Stimulated activated CD4-positive, alpha-beta T cell treated with anti-CD3 and anti-CD28 coated beads, Interleukin-1b, Interleukin-23, amount 100 ng/mL, for 24 hours (primary cell): Measurements from ENCODE around the gene C2CD3.

Experiments used
- DNase-seq, 4 experiments: peaks; one replicate each; pipeline ENCODE4 v3.0.0-alpha.2; 2020; ENCODE audit warnings: low read depth in 4 of 4, low spot score in 1 of 4

C2CD3 gene

DNA sequence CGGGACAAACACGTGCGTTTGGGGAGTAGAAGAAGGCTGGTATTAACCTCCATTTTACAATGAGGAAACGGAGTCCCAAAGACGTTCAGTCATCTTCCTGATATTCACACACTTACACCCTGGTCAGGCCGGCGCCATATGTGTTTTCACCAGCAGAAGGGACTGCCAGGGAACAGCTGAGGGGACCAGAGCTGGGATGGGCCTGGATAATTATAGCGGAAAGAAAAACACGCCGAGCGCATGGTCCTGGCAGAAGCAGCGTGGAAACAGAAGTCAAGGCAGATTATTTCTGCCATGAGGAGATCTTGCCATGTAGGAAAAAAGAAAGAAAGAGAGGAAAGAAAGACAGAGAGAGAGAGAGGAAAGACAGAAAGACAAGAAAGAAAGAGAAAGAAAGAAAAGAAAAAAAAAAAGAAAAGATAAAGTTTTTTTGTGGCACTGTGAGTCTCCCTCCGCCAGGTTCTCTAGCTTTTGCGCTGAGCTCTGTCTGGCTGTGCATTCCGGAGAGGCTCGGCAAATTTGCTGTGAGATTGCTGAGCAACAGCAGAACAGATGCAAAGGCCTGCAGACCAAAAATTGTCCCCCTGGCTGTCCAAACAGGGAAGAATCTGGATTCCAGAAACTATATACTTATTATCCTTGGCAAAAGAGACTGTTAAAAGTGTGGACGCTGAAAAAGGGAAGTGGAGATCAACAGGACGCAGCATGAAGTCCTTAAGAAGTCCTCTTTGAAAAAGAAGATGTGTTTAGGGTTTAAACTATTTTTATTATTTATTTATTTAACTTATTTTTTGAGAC is 186.9 kb downstream of the C2CD3 start:
- no peak for DNase-seq

DNA sequence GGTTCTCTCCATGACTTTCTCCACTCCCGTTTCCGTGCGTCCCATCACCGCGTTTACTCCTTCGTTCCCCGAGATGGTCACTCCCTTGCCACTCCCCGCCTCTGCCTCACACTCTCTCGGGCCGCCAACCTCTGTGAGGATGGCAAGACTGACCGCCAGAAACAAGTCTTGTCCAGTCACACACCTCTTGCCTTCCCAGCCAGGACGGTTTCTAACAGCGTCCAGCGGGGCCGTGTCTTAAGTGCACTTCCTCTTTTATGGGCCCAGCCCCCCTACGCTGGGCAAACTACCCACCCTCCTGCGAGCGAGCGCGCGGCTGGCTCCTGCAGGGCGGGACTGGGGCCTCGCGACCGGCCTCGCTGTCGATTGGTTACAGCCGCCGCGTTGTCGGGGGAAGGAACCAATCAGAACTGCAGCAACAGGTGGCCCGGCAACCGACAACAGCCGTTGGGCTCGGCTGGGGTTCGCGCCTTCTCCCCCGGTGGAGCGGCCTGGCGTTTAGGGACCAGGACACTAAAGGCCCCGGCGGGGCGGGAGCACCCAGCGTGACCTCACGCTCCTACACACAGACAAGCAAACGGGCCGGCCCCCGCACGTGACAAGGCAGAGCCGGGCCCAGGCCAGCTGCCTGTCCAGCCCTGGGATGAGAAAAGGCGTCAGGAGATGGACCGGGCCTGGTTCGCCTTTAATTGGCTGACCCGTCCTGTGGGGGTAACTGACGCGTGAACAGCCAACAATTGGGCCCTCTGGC is 187.6 kb downstream of the C2CD3 start:
- peak; percentile 73 to 92 (median 83) for DNase-seq

- DNase-seq, result peak; percentile 59 to 87 (median 70)
Observed at GRCh38 chr11:73982595-73982989, 188.2 kb downstream of the C2CD3 start, which contains the start of gene UCP2. Gene UCP2, minus strand, starts transcription at chr11:73982843. Its CDS starts 4,465 bp downstream, at chr11:73978378.

DNA sequence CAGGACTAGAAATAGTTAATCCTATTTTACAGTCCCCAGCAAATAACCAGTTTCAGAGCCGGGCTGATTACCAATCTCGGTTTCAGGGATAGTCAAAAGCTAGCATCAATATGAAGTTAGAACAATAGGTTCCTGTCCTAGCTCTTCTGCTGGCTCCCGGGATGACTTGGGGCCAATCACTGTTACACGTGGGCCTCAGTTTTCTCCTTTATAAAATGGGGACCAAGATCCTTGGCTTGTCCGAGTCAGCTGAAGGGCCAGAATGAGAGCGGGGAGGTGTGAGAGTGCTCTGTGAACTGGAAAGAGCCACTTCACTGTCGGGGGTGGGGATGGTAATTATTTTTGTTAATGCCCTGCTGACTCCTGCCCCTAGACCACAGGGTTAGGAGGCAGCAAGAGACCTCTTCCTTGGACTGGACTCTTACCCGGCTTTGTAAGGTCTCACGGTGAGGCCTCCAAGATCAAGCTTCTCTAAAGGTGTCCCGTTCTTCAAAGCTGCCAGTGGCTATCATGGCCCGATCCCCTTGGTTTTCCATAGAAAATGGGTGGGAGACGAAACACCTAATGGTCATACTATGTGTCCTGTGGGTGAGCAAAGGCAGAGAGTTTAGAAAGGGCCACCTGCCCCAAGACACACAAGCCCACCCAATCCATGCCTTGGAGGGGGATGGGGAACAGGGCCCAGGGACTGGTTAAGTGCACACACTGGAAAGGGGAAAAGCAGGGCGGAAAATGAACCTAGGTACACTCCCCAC is 189.6 kb downstream of the C2CD3 start:
- no peak for DNase-seq

DNA sequence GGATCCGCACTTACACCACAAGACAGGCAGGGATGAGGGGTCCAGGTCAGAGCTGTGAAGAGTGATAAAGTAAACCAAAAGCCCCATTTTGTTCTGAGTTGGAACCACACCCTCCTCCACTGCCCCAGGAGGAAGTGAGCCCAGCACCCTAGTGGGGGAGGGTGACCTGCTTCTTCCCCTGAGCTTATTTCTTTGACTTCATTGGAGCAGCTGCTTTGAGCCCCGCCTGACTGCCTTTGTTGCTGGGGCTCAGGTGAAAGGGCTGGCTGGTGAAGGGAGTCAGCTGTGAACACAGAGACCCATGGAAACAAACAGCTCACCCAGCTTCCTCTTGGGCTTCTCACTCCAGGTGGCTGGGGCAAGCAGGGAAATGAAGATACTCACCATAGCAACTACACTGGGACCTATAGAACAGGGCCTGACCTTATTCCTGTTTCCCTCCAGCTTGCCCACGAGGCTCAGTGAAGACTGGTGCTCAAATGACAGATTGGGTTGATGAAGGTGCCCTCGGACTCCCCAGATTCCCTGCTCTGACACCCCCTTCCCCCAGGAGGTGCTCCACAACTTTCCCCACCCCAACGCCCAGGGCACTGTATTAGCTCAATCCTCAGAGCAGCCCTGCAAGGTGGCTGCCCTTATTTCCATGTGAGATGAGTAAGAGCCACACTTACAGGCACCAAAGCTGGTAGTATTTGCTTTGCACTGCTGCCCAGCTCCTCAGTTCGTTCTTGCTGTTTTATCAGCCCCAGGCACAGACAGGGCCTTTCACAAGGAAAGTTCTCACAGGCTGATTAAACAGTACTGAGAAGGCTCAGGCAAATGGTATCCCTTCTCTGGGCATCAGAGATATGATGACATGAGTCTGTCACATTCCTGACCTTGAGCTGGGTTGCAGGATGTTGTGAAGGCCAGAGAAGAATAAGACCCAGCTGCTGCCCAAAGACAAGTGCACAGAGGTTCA is 190.5 kb downstream of the C2CD3 start:
- DNase-seq, result peak in 2 of 4 experiments; percentile 36 to 57

GRCh38 chr11:73978576-73979086 is 192.2 kb downstream of the C2CD3 start:
- DNase-seq, result no peak

DNA sequence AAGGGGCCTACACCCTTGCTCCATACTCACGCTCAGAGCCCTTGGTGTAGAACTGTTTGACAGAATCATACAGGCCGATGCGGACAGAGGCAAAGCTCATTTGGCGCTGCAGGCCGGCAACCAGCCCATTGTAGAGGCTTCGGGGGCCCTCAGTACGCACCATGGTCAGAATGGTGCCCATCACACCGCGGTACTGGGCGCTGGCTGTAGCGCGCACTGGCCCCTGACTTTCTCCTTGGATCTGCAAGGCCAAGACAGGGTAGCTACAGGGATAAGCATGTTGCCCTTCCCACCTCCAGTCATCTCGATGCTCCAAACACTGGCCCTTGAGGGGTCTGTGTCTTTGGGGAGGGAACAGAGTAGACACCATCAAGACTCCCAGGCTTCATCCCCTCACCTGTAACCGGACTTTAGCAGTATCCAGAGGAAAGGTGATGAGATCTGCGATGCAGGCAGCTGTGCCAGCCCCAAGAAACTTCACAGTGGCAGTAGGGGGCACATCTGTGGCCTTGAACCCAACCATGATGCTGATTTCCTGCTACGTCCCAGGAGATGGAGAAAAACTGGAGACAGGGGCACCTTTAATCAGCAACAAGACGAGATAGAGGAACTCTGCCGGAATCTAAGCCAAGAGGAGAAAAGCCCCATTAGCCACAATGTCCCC is 192.8 kb downstream of the C2CD3 start:
- DNase-seq, result no peak

GRCh38 chr11:73976451-73977151 is 194.2 kb downstream of the C2CD3 start:
- no peak for DNase-seq

DNA sequence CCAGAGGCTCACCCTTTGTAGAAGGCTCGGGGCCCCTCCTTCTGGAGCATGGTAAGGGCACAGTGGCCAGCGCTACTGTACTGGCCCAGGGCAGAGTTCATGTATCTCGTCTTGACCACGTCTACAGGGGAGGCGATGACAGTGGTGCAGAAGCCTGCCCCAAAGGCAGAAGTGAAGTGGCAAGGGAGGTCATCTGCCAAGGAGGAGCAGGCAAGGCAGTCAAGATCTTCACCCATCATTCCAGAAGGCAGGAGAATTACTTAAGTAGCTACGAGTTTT is 195.4 kb downstream of the C2CD3 start:
- DNase-seq, result no peak

DNA sequence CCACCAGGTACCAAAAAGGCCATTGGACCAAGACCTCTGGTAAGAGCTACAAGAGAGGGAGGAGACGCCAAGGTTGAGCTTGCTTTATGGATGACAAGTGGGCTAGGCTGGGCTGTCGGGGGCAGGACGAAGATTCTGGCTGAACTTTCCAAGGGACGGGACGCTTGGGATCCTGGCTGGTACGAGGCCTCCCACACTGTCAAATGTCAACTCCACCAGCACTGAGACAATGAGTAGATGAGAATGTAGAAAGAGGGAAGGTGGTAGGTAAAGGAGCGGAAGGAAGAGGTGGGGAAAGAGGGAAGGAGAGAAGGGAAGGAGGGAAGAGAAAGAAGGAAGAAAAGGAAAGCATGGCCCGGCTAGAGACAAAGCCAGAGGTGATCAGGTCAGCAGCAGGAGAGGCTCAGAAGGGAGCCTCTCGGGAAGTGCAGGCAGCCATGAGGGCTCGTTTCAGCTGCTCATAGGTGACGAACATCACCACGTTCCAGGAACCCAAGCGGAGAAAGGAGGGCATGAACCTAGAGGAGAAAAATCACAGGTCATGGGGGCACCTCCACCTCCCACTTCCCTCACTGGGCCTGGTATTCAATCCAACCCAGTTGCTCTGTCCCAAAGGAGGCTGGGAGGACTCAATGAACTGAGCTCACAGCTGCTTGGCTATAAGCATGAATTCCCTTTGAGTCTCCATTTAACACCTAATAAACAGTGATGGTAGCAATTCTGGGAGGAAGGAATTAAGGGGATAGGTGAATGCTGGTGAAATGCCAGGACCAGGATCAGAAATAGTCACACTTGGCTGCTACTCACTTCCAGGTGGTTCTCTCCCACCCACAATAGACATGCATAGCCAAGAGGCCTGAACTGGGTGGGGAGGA is 196.0 kb downstream of the C2CD3 start:
- no peak for DNase-seq

GRCh38 chr11:73972620-73973449 is 198.0 kb downstream of the C2CD3 start:
- no peak for DNase-seq

DNA sequence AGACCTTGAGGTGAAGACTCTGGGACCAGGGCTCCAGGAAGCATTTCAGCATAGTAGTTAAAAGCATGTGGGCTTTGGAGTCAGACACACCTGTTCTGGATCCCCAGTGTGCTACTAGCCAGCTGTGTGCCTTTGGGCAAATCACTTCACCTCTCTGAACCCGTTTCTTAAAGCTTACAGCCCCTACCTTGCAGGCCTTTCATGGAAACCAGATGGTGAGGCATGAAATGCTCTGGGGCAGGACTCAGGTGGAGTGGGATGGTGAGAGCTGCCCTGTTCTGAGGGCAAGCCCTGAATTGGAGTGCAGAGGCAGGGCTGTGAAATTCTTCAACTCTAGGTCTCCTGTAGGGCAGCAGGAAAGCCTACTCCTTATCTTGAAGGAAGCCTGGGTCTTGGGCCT is 198.6 kb downstream of the C2CD3 start:
- DNase-seq, result no peak

DNA sequence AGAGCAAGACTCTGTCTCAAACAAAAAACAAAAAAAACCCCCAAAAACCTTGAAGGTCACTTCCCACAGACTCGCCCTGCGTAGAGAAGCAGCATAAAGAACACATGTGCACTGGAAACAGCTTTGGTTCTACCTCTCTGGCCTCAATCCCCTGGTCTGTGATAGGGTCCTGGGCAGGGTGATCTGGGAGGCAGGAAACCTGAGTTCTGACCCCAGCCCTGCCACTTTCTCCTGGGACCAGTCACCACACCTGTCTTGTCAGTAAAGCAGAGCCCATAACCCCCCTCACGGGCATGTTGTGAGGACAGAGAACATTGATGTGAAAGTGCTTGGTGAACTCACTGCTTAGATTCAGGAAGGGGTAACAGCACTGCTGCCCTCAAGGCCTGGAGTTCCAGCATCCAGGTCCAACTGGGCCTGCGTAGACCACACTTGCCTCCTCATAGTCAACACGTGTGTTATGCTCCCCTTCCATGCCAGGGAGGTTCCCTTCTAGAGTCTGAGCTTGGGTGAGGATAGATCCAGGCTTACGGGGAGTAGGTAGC is 199.6 kb downstream of the C2CD3 start:
- no peak for DNase-seq

- DNase-seq, result no peak
Observed at GRCh38 chr11:73969991-73970800, 200.6 kb downstream of the C2CD3 start.

DNA sequence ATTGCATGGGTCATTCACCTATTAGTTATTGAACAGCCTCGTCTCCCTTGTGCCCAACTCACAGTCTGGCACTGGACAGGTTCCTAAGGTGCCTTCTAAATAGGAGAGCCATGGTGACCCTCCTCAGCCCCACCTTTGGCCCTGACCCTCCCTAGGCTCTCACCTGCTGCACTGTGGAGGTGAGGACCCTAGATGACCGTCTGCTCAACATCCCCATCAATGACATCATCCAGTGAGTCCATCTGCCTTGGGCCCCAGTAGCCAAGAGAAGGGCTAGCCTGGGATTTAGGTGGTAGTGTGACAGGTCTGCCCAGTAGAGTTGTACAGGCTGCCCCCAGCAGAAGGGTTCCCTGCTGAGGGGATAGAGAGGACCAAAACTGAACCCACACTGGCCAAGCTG is 201.7 kb downstream of the C2CD3 start:
- no peak for DNase-seq

GRCh38 chr11:73968356-73968966 is 202.3 kb downstream of the C2CD3 start:
- DNase-seq, result no peak
